Endothelial cell of umbilical vein (primary cell): Measurements from ENCODE around the gene SLC35E2B.
"Not testable (repeated sequence)": the region's sequence is repeated elsewhere in the genome, so short reads cannot be mapped to it uniquely, and the experiment has no call there.

Source experiments
- EZH2 ChIP-seq: IDR thresholded peaks from 2 replicates; pipeline ENCODE4 v1.6.1; 2012; ENCODE audit warnings: borderline replicate concordance, low read depth, mild to moderate bottlenecking, moderate library complexity, low read length, inconsistent platforms; ENCODE audit not compliant: severe bottlenecking
- FOS ChIP-seq: IDR thresholded peaks from 2 replicates; pipeline ENCODE4 v1.6.1; 2011; ENCODE audit warnings: mild to moderate bottlenecking, low read length, moderate library complexity, borderline replicate concordance; ENCODE audit not compliant: insufficient read depth
- JUN ChIP-seq: IDR thresholded peaks from 2 replicates; pipeline ENCODE4 v1.6.1; 2011; ENCODE audit warnings: borderline replicate concordance, low read depth; ENCODE audit not compliant: insufficient read length, insufficient read depth
- MAX ChIP-seq: IDR thresholded peaks from 2 replicates; pipeline ENCODE4 v1.6.1; 2011; ENCODE audit not compliant: insufficient read depth, insufficient read length
- MYC ChIP-seq: IDR thresholded peaks from one replicate; pipeline ENCODE4 v1.6.1; 2011; ENCODE audit warnings: mild to moderate bottlenecking, low read depth, low read length
- POLR2A ChIP-seq: IDR thresholded peaks from 2 replicates; pipeline ENCODE4 v1.6.1; 2012; ENCODE audit warnings: low read depth, mild to moderate bottlenecking, control low read depth, low read length
- POLR2AphosphoS5 ChIP-seq: IDR thresholded peaks from 2 replicates; pipeline ENCODE4 v1.6.1; 2012; ENCODE audit warnings: low read depth, mild to moderate bottlenecking, control low read depth, low read length, moderate library complexity; ENCODE audit not compliant: insufficient read depth
- TF ChIP-seq, protein P1 (sequence below), 2 donors: IDR thresholded peaks; 1 replicate in 1 of 2; 2 replicates in 1 of 2; pipeline ENCODE4 v1.5.1; 2011; ENCODE audit warnings: low read length in 2 of 2, mild to moderate bottlenecking in 2 of 2, moderate library complexity in 2 of 2, control low read depth in 1 of 2, inconsistent platforms in 1 of 2, low read depth in 1 of 2; ENCODE audit not compliant: insufficient read depth in 1 of 2; ENCODE audit errors: extremely low read depth in 1 of 2

- TF ChIP-seq EZH2, MAX, POLR2AphosphoS5, POLR2A, FOS, MYC, JUN: not testable (repeated sequence)
- TF ChIP-seq, protein P1, sequence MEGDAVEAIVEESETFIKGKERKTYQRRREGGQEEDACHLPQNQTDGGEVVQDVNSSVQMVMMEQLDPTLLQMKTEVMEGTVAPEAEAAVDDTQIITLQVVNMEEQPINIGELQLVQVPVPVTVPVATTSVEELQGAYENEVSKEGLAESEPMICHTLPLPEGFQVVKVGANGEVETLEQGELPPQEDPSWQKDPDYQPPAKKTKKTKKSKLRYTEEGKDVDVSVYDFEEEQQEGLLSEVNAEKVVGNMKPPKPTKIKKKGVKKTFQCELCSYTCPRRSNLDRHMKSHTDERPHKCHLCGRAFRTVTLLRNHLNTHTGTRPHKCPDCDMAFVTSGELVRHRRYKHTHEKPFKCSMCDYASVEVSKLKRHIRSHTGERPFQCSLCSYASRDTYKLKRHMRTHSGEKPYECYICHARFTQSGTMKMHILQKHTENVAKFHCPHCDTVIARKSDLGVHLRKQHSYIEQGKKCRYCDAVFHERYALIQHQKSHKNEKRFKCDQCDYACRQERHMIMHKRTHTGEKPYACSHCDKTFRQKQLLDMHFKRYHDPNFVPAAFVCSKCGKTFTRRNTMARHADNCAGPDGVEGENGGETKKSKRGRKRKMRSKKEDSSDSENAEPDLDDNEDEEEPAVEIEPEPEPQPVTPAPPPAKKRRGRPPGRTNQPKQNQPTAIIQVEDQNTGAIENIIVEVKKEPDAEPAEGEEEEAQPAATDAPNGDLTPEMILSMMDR (IDR thresholded peaks at IDR 0.05; ENCODE audit: extremely low read depth in 1 of 2, insufficient read depth in 1 of 2, low read depth in 1 of 2, low read length in 2 of 2) = not testable (repeated sequence)
Measured at GRCh38 chr1:1715109-1715883, 22.7 kb upstream of the SLC35E2B start.
